Lung (tissue), 12 donors: Measurements from ENCODE around the gene USP15. TPM values are rescaled to one million over a fixed set of nuclear protein-coding genes. Genes with fewer than 3 reads are reported as not detected.

Experiments
- ATAC-seq: fragments of 200-7000 bp; cut with Tn5 transposase; one replicate; pipeline ENCODE4 v1.9.1; 2020; ENCODE audit warnings: moderate number of reproducible peaks; ENCODE audit not compliant: insufficient read depth, low FRiP score
- DNase-seq, 3 donors: peaks; one replicate each; pipeline ENCODE4 v3.0.0-alpha.2; 2013 to 2017
- H3K27ac ChIP-seq, 2 donors: one replicate each; pipeline ENCODE4 v1.5.1; 2013; ENCODE audit warnings: mild to moderate bottlenecking in 2 of 2, moderate library complexity in 2 of 2, control low read depth in 1 of 2, inconsistent platforms in 1 of 2, low read depth in 1 of 2, low read length in 1 of 2
- H3K27me3 ChIP-seq, 3 donors: one replicate each; pipeline ENCODE4 v1.5.1; 2013; ENCODE audit warnings: low read length in 2 of 3; ENCODE audit not compliant: control insufficient read depth in 3 of 3, insufficient read depth in 3 of 3
- H3K36me3 ChIP-seq, 4 donors: one replicate each; pipeline ENCODE4 v1.5.1; 2013; ENCODE audit warnings: low read length in 4 of 4, mild to moderate bottlenecking in 1 of 4, moderate library complexity in 1 of 4; ENCODE audit not compliant: control insufficient read depth in 4 of 4, insufficient read depth in 4 of 4
- H3K4me1 ChIP-seq, 5 donors: one replicate each; pipeline ENCODE4 v1.5.1; 2013; ENCODE audit warnings: low read length in 5 of 5, mild to moderate bottlenecking in 2 of 5, moderate library complexity in 1 of 5; ENCODE audit not compliant: control insufficient read depth in 5 of 5, insufficient read depth in 5 of 5
- H3K4me3 ChIP-seq: one replicate; pipeline ENCODE4 v1.5.1; 2013; ENCODE audit warnings: mild to moderate bottlenecking, control low read depth, moderate library complexity
- H3K9ac ChIP-seq, 2 donors: one replicate each; pipeline ENCODE4 v1.5.1; 2013; ENCODE audit warnings: low read length in 2 of 2, control low read depth in 1 of 2; ENCODE audit not compliant: insufficient read depth in 1 of 2
- H3K9me3 ChIP-seq, 4 donors: one replicate each; pipeline ENCODE4 v1.5.1; 2013; ENCODE audit warnings: low read length in 3 of 4, mild to moderate bottlenecking in 1 of 4, moderate library complexity in 1 of 4; ENCODE audit not compliant: control insufficient read depth in 4 of 4, insufficient read depth in 3 of 4
- WGBS, 2 donors: extraction: QIAGEN DNeasy Blood & Tissue Kit; methylation state at CpG; one replicate each; pipeline ENCODE4 v1.1.7; 2013; 5-methylcytosine and 5-hydroxymethylcytosine counted together
- polyA plus RNA-seq, 2 donors: library from polyadenylated mRNA; stranded (reverse); fragments of 200-250 nt; gene quantifications; one replicate each; pipeline ENCODE4 v1.2.1, GENCODE V29; 2013
- total RNA-seq, 2 donors: library from RNA; depleted of rRNA in 1 of 2; stranded (reverse); fragments of >200 nt in 1 of 2; gene quantifications; one replicate each; pipeline ENCODE4 v1.2.1, GENCODE V29; 2014 to 2021
- TF ChIP-seq, protein P1 (sequence below): IDR thresholded peaks from 2 replicates; pipeline ENCODE4 v1.5.1; 2012; ENCODE audit warnings: mild to moderate bottlenecking; ENCODE audit errors: control extremely low read depth, extremely low read depth
- donor health status: control.
- donor health status: control.
- donor health status: Bipolar disorder and iron deficiency.
- donor health status: healthy.
- donor health status: DM: yes; HTN: yes; CAD: no.

Gene USP15
- total and polyA plus RNA-seq, 4 donors = 62.0 to 143 (median 82.6) TPM

DNA sequence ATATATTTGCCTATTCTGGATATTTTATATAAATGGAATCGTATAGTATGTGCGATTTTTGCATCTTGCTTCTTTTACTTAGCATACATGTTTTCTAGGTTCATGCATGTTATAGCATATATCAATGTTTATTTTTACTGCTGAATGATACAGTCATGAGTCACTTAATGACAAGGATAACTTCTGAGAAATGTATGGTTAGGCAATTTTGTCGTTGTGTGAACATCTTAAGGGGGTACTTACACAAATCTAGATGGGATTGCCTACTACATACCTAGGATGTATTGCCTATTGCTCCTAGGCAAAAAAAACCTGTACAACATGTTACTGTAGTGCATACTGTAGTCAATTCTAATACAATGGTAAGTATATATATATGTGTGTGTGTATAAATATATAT, 8.8 kb downstream of the USP15 start:
- no peaks in the 10 kb centered on the region for H3K9me3 ChIP-seq
- H3K36me3 ChIP-seq = no peaks in the 10 kb centered on the region
- ATAC-seq (peak; percentile 34), DNase-seq (no peak)
- H3K9ac ChIP-seq = no peak overlapping the region
- peaks cover 0 to 21% (median 5%) of the 10 kb centered on the region in 5 donors for H3K4me1 ChIP-seq
- WGBS, 2 donors = 69 to 71% methylated on average over 3 of the region's 3 CpGs
- H3K27me3 ChIP-seq = no peaks in the 10 kb centered on the region
- H3K27ac ChIP-seq = no peak overlapping the region
- H3K4me3 ChIP-seq = no peak overlapping the region
- TF ChIP-seq, protein P1, sequence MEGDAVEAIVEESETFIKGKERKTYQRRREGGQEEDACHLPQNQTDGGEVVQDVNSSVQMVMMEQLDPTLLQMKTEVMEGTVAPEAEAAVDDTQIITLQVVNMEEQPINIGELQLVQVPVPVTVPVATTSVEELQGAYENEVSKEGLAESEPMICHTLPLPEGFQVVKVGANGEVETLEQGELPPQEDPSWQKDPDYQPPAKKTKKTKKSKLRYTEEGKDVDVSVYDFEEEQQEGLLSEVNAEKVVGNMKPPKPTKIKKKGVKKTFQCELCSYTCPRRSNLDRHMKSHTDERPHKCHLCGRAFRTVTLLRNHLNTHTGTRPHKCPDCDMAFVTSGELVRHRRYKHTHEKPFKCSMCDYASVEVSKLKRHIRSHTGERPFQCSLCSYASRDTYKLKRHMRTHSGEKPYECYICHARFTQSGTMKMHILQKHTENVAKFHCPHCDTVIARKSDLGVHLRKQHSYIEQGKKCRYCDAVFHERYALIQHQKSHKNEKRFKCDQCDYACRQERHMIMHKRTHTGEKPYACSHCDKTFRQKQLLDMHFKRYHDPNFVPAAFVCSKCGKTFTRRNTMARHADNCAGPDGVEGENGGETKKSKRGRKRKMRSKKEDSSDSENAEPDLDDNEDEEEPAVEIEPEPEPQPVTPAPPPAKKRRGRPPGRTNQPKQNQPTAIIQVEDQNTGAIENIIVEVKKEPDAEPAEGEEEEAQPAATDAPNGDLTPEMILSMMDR = no peak

DNA sequence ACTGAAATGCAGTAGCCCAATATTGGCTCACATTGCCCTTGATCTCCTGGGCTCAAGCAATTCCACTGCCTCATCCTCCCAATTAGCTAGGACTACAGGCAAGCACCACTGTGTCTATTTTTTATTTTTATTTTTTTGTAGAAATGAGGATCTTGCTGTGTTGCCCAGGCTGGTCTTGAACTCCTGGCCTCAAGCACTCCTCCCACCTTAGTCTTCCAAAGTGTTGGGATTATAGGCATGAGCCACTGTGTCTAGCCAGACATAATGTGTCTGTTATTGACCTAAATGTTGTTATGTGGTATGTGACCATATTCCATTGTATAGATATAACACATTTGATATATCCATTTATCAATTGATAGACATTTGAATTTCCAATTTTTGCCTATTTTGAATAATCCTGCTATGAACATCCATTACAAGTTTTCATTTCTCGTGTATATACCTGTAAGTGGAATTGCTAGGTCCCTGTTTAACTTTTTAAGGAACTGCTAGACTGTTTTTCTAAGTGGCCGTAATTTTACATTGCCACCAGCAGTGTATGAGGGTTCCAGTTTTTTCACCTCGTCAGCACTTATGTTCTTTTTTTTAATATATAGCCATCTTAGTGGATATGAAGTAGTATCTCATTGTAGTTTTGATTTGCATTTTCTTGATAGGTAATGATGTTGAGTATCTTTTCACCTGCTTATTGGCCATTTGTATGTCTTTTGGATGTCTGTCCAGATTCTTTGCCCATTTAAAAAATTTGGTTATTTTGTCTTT, 9.4 kb downstream of the USP15 start:
- H3K27me3 ChIP-seq = no peaks in the 10 kb centered on the region
- ATAC-seq = no peak
- H3K4me1 ChIP-seq = peaks cover 0 to 21% (median 5%) of the 10 kb centered on the region in 5 donors
- H3K4me3 ChIP-seq = no peak overlapping the region
- DNase-seq = no peak
- no peaks in the 10 kb centered on the region for H3K9me3 ChIP-seq
- peak overlapping the region in 1 of 2 donors; percentile 6 for H3K27ac ChIP-seq
- H3K36me3 ChIP-seq = no peaks in the 10 kb centered on the region
- TF ChIP-seq, protein P1 = no peak
- H3K9ac ChIP-seq = no peak overlapping the region
- WGBS, 2 donors = 73 to 88% methylated on average over 3 of the region's 3 CpGs

DNA sequence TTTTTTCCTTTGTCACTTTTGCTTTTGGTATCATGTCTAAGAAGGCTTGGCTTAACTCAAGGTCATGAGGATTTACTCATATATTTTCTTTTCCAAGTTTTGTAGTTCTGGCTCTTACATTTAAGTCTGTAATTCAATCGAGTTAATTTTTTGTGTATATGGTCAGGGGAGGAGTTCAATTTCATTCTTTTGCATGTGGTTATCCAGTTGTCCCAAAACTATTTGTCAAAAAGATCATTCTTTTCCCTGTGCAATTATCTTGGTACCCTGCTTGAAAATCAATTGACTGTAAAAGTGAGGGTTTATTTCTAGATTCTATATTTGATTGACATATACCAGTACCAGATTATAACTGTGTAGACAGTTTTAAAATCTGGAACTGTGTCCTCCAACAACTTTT, 10.2 kb downstream of the USP15 start:
- WGBS, 2 donors = 65 to 75% methylated on average over 1 of the region's 1 CpG
- Histone ChIP-seq H3K4me3 (no peak overlapping the region), H3K27me3 (no peaks in the 10 kb centered on the region), H3K4me1 (peaks cover 0 to 25% (median 5%) of the 10 kb centered on the region in 5 donors), H3K27ac (no peak overlapping the region), H3K9ac (no peak overlapping the region), H3K9me3 (no peaks in the 10 kb centered on the region), H3K36me3 (no peaks in the 10 kb centered on the region)
- DNase-seq = no peak
- ATAC-seq = no peak
- TF ChIP-seq, protein P1 = no peak
